Heart right ventricle (tissue), 16 donors: Measurements from ENCODE around the gene LMOD1. TPM values are rescaled to one million over a fixed set of nuclear protein-coding genes. Genes with fewer than 3 reads are reported as not detected.

Experiments used
- ATAC-seq, 8 donors: fragments of 200-7000 bp; cut with Tn5 transposase; one replicate each; pipeline ENCODE4 v1.9.1; 2020; ENCODE audit warnings: mild to moderate bottlenecking in 8 of 8, moderate library complexity in 8 of 8, moderate number of reproducible peaks in 1 of 8
- DNase-seq, 2 donors: peaks; one replicate each; pipeline ENCODE4 v3.0.0-alpha.2; 2020
- H3K27ac ChIP-seq, 10 donors: fragments of 200-600 bp; sonication (generic) in 2 of 10; one replicate each; pipeline versions ENCODE4 v1.5.0 to v1.8.0; 2020 to 2022; ENCODE audit warnings: mild to moderate bottlenecking in 3 of 10
- H3K27me3 ChIP-seq, 7 donors: fragments of 200-600 bp; one replicate each; pipeline ENCODE4 v1.8.0; 2021 to 2022; ENCODE audit warnings: mild to moderate bottlenecking in 2 of 7
- H3K36me3 ChIP-seq, 9 donors: fragments of 200-600 bp; sonication (generic) in 1 of 9; one replicate each; pipeline versions ENCODE4 v1.5.0 to v1.8.0; 2020 to 2022; ENCODE audit warnings: mild to moderate bottlenecking in 2 of 9
- H3K4me1 ChIP-seq, 9 donors: fragments of 200-600 bp; sonication (generic) in 1 of 9; one replicate each; pipeline versions ENCODE4 v1.5.0 to v1.8.0; 2020 to 2022; ENCODE audit warnings: mild to moderate bottlenecking in 4 of 9
- H3K4me3 ChIP-seq, 10 donors: fragments of 200-600 bp; sonication (generic) in 2 of 10; one replicate each; pipeline versions ENCODE4 v1.5.0 to v1.8.0; 2020 to 2022; ENCODE audit warnings: mild to moderate bottlenecking in 7 of 10, moderate library complexity in 2 of 10
- H3K9me3 ChIP-seq, 11 donors: fragments of 200-600 bp in 10 of 11; sonication (generic) in 2 of 11; one replicate each; pipeline versions ENCODE4 v1.5.0 to v1.8.0; 2013 to 2022; ENCODE audit warnings: mild to moderate bottlenecking in 2 of 11, control low read depth in 1 of 11, moderate library complexity in 1 of 11
- CTCF ChIP-seq, 9 donors: fragments of 200-600 bp; sonication (generic) in 2 of 9; IDR thresholded peaks; one replicate each; pipeline versions ENCODE4 v1.5.0 to v1.8.0; 2021 to 2022; ENCODE audit warnings: antibody characterized with exemption in 9 of 9, mild to moderate bottlenecking in 5 of 9, moderate library complexity in 1 of 9
- WGBS, 2 donors: extraction: QIAGEN DNeasy Blood & Tissue Kit; methylation state at CpG; one replicate each; pipeline ENCODE4 v1.1.7; 2013; ENCODE audit warnings: inconsistent platforms in 1 of 2; 5-methylcytosine and 5-hydroxymethylcytosine counted together
- intact Hi-C, 10 donors: fragments of 100-400 bp; cut with DNase I; formaldehyde crosslinking; loops; one replicate each; pipeline versions ENCODE4 v1.11.1 to v1.14.2; 2022
- polyA plus RNA-seq, 2 donors: library from polyadenylated mRNA; stranded (reverse); fragments of 200-250 nt; gene quantifications; one replicate each; pipeline ENCODE4 v1.2.3, GENCODE V29; 2013
- total RNA-seq, 10 donors: library from RNA; stranded (reverse); fragmentation: NEBNext Ultra II Directional in 3 of 10; extraction: Animal tissue kit (Norgen Biotek cat#: 25700) in 3 of 10; gene quantifications; one replicate each; pipeline versions ENCODE4 v1.2.1 to v1.2.4, GENCODE V29; 2021 to 2023
- donor health status: Arrhythmogenic right ventricular cardiomyopathy.
- donor health status: ischemic (EF 13 %, LVEDD 7.1; RV severe dilation, severe dysfunction).
- donor health status: healthy with polysubstance abuse.
- donor health status: DM: no; HTN: yes; CAD: no.
- donor health status: DM: no; HTN: no; CAD: no.
- donor health status: ischemic (EF 25% LVEDD 6.9; RV normal size, moderate dysfunction).
- donor health status: ischemic (EF 25% LVEDD 5.7; RV mildly dilated, moderate dysfunction).
- donor health status: healthy.
- donor health status: DM: yes; HTN: yes; CAD: no.
- donor health status: Ischemic cardiomyopathy.
- donor health status: ischemic (EF 35%, LVEDD 5.7; RV mildly dilated, moderate dysfunction).
- donor health status: nonischemic (EF 11% LVEDD 7.7; RV severe dilation, severe dysfunction).
- donor health status: DM: yes; HTN: yes; CAD: no.
- donor health status: PGD.
- donor health status: ischemic (EF 29% LVEDD 5.4; RV normal size, mild dysfunction).
- donor health status: nonischemic (EF 23%, LVEDD 6.1; RV moderate dilation, normal function).

LMOD1 gene
- total and polyA plus RNA-seq, 12 donors: 3.6 to 22.7 (median 9.8) TPM

DNA sequence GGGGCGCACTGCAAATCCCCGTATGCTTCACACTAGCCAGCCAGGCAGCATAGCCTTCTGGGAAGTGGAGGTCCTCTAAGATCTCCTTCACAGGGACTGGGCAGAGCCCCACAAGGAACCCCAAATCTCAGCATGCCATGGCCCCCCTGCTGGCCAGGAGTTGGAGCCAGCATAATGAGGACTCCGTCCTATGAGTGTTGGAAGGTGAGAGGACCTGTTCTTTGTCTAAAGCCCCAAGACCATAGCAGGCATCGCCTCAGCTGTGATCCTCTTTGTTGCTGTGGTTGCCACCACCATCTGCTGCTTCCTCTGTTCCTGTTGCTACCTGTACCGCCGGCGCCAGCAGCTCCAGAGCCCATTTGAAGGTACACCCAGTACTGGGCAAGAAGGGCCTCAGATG, 56.1 kb downstream of the LMOD1 start:
- H3K36me3 ChIP-seq: peaks cover 0 to 26% (median 0%) of the 10 kb centered on the region in 9 donors
- H3K9me3 ChIP-seq: no peaks in the 10 kb centered on the region
- peaks cover 0 to 38% (median 0%) of the 10 kb centered on the region in 7 donors for H3K27me3 ChIP-seq
- intact Hi-C loops: loop anchor here in 5 of 10 donors (10.0 kb wide), 3 partner anchors 55 to 245 kb away; partner anchors contain the start of gene LMOD1 (in 1 of the 5)
- peak overlapping the region in 8 of 10 donors; percentile 66 to 88 (median 78) for H3K4me3 ChIP-seq
- ATAC-seq (no peak), DNase-seq (no peak)
- no peak for TF ChIP-seq CTCF (IDR thresholded peaks at IDR 0.05)
- H3K4me1 ChIP-seq: peaks cover 7 to 56% (median 32%) of the 10 kb centered on the region in 9 donors
- WGBS, 2 donors: 86 to 91% methylated on average over 7 of the region's 7 CpGs
- peak overlapping the region in 7 of 10 donors; percentile 78 to 88 (median 86) for H3K27ac ChIP-seq

DNA sequence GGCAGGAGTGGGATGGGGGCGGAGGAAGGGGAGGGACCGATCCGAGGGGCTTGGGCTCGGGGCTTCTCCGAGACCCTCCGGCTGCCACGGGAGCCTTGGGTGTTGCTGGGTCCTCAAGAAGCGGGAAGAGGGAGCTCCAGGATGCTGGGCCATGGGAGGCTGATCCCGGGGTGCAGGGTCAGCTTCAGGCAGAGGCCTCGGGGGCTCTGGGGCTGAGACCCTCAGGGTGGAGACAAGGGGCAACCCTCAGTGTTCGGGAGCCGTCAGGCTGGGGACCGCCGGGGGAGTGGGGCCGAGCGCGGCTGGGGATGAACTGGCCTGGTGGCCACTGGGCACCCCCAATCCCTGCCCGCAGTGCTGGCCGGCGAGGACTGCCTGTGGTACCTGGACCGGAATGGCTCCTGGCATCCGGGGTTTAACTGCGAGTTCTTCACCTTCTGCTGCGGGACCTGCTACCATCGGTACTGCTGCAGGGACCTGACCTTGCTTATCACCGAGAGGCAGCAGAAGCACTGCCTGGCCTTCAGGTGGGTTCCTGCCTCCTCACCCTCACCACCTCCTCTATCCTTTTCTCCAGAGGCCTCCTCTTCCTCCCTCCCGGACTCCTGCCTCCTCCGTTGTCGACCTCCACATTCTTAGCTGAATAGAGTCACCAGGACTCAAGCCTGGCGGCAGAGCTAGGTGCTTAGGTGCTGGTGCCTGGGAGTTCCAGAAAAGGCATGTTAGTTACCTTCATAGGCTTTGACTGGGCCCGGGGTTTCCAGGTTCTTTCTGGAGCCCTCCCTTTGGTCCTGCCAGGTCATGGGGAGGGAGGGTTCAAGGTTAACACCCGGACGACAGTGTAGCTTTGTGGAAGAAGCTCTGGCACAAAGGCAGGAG, 57.0 kb downstream of the LMOD1 start:
- H3K27me3 ChIP-seq: peaks cover 0 to 38% (median 0%) of the 10 kb centered on the region in 7 donors
- ATAC-seq (peak in 2 of 8 donors; percentile 0), DNase-seq (no peak)
- no peak for TF ChIP-seq CTCF (IDR thresholded peaks at IDR 0.05)
- intact Hi-C loops: loop anchor here in 2 of 10 donors (10.0 kb wide), 2 partner anchors 175 to 225 kb away; no protein-coding TSS in a partner anchor
- whole genome bisulfite sequencing, 2 donors: 26 to 32% methylated on average over 31 to 33 of the region's 33 CpGs
- H3K36me3 ChIP-seq: peaks cover 0 to 26% (median 0%) of the 10 kb centered on the region in 9 donors
- peak overlapping the region; percentile 51 to 91 (median 78) for H3K4me3 ChIP-seq
- H3K27ac ChIP-seq: peak overlapping the region; percentile 8 to 88 (median 83)
- H3K9me3 ChIP-seq: no peaks in the 10 kb centered on the region
- H3K4me1 ChIP-seq: peaks cover 14 to 65% (median 41%) of the 10 kb centered on the region in 9 donors

DNA sequence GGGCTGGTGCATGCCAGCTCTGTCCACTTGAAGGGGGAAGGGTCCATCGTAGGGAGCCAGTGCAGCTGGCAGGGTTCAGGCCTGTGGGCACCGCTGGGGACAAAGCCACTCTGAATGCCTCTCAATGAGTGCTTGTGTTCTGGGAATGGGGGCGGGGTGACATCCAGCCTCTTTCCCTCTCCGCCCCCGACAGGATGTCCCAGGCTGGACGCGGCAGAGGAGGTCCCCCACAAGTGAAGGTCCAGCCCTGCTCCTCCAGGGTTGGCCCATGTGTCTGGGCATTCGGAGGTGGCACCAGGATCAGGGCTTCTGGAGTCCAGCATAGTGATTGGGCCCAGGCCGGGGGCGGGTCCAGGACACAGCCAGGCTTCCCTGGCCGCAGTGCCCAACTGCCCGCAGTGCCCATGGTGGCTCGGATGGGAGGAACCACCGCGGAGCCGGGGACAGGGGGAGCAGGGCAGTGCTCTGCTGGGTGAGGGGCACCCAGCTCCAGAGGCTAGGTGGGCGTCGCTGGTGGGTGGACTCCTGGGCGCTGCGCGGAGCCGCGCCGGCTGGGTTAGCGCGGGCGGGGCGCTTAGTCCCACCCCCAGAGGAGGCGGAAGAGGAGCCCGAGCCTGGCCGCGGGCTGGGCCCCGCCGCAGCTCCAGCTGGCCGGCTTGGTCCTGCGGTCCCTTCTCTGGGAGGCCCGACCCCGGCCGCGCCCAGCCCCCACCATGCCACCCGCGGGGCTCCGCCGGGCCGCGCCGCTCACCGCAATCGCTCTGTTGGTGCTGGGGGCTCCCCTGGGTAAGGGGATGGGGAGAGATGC, 57.9 kb downstream of the LMOD1 start, which contains the start of gene SHISA4:
Gene SHISA4 (plus strand): TSS at position 617 of the 808 bp plus-strand sequence. CDS start 97 bp downstream, at position 714.
- no peak for TF ChIP-seq CTCF (IDR thresholded peaks at IDR 0.05)
- peaks cover 14 to 72% (median 49%) of the 10 kb centered on the region in 9 donors for H3K4me1 ChIP-seq
- intact Hi-C loops: loop anchor here in 2 of 10 donors (10.0 kb wide), 2 partner anchors 174 to 226 kb away; no protein-coding TSS in a partner anchor
- peak within 1 kb of the TSS; percentile 51 to 91 (median 78) for H3K4me3 ChIP-seq
- peaks cover 0 to 38% (median 0%) of the 10 kb centered on the region in 7 donors for H3K27me3 ChIP-seq
- ATAC-seq (peak; percentile 77 to 88 (median 83)), DNase-seq (peak; percentile 84)
- H3K27ac ChIP-seq: peak within 1 kb of the TSS; percentile 8 to 88 (median 83)
- WGBS, 2 donors: 2 to 3% methylated on average over 36 to 48 of the region's 49 CpGs
- peaks cover 0 to 24% (median 0%) of the 10 kb centered on the region in 9 donors for H3K36me3 ChIP-seq
- no peaks in the 10 kb centered on the region for H3K9me3 ChIP-seq
